Activated CD8-positive, alpha-beta memory T cell treated with anti-CD3 and anti-CD28 coated beads, Interleukin-2, amount 10 ng/mL, durations not matched to agents 7 days and 5 days (primary cell): ENCODE measurements around the gene PHC3. TPM values are rescaled to one million over a fixed set of nuclear protein-coding genes. Genes with fewer than 3 reads are reported as not detected.

ENCODE experiments used
- ATAC-seq: fragments of 150-1000 bp; cut with Tn5 transposase; one replicate; pipeline ENCODE4 v1.10.0; 2021; ENCODE audit warnings: moderate library complexity
- CTCF ChIA-PET: fragments of 350-600 bp; sonication (Branson Sonifier 250); formaldehyde crosslinking; loops from one replicate; lab custom pipeline; 2021; ENCODE audit warnings: antibody characterized with exemption; lab: Charles Lee
- DNase-seq: peaks from one replicate; pipeline ENCODE4 v3.0.0-alpha.2; 2020
- H3K27ac Mint-ChIP-seq: one replicate; pipeline ENCODE4 v1.8.0; 2021; ENCODE audit warnings: mild to moderate bottlenecking, mixed read lengths
- H3K27me3 Mint-ChIP-seq: one replicate; pipeline ENCODE4 v1.8.0; 2021; ENCODE audit warnings: mixed read lengths
- H3K36me3 Mint-ChIP-seq: one replicate; pipeline ENCODE4 v1.8.0; 2021; ENCODE audit warnings: mild to moderate bottlenecking, mixed read lengths
- H3K4me1 Mint-ChIP-seq: one replicate; pipeline ENCODE4 v1.8.0; 2021; ENCODE audit warnings: mixed read lengths
- H3K4me3 Mint-ChIP-seq: one replicate; pipeline ENCODE4 v1.8.0; 2021; ENCODE audit warnings: mild to moderate bottlenecking, moderate library complexity, mixed read lengths
- H3K9me3 Mint-ChIP-seq: one replicate; pipeline ENCODE4 v1.8.0; 2022; ENCODE audit warnings: low read depth, mixed read lengths
- total RNA-seq, 2 experiments: library from RNA; stranded (reverse); gene quantifications; one replicate each; pipeline ENCODE4 v1.2.3, GENCODE V29; 2021

Gene PHC3
- total RNA-seq, 2 experiments from 2014 or later, result 51.4 to 78.3 TPM

- DNase-seq (no peak), ATAC-seq (no peak)
- Mint-ChIP-seq H3K27me3 (no peaks in the 10 kb centered on the region), H3K36me3 (peaks cover 77% of the 10 kb centered on the region), H3K9me3 (peaks cover 2% of the 10 kb centered on the region), H3K27ac (no peak overlapping the region), H3K4me3 (no peak overlapping the region), H3K4me1 (peaks cover 28% of the 10 kb centered on the region)
- CTCF ChIA-PET, result no interaction called here
Measured at GRCh38 chr3:170164717-170165116, 16.8 kb downstream of the PHC3 start.

GRCh38 chr3:170163956-170164645 is 17.4 kb downstream of the PHC3 start:
- CTCF ChIA-PET, result no interaction called here
- DNase-seq (no peak), ATAC-seq (no peak)
- Mint-ChIP-seq H3K36me3 (peaks cover 77% of the 10 kb centered on the region), H3K4me1 (peaks cover 29% of the 10 kb centered on the region), H3K27me3 (no peaks in the 10 kb centered on the region), H3K27ac (no peak overlapping the region), H3K4me3 (no peak overlapping the region), H3K9me3 (peaks cover 2% of the 10 kb centered on the region)

- peaks cover 68% of the 10 kb centered on the region for H3K36me3 Mint-ChIP-seq
- H3K4me3 Mint-ChIP-seq, result no peak overlapping the region
- H3K27me3 Mint-ChIP-seq, result no peaks in the 10 kb centered on the region
- peaks cover 2% of the 10 kb centered on the region for H3K9me3 Mint-ChIP-seq
- no peak for ATAC-seq
- CTCF ChIA-PET, result interaction anchor here (1.3 kb wide), 1 partner anchor 13 kb away, joined by 3 read pairs; no protein-coding TSS in a partner anchor
- H3K27ac Mint-ChIP-seq, result no peak overlapping the region
- no peak for DNase-seq
- H3K4me1 Mint-ChIP-seq, result peaks cover 26% of the 10 kb centered on the region
Measured at GRCh38 chr3:170162630-170163029, 18.9 kb downstream of the PHC3 start.

GRCh38 chr3:170162052-170162451 is 19.5 kb downstream of the PHC3 start:
- H3K4me1 Mint-ChIP-seq, result peaks cover 27% of the 10 kb centered on the region
- no peak for ATAC-seq
- no peak overlapping the region for H3K4me3 Mint-ChIP-seq

GRCh38 chr3:170159933-170160332 is 21.6 kb downstream of the PHC3 start:
- CTCF ChIA-PET, result no interaction called here
- peaks cover 30% of the 10 kb centered on the region for H3K4me1 Mint-ChIP-seq
- ATAC-seq (no peak), DNase-seq (no peak)
- H3K27me3 Mint-ChIP-seq, result no peaks in the 10 kb centered on the region
- H3K9me3 Mint-ChIP-seq, result peaks cover 2% of the 10 kb centered on the region
- H3K27ac Mint-ChIP-seq, result no peak overlapping the region
- H3K36me3 Mint-ChIP-seq, result peaks cover 67% of the 10 kb centered on the region
- H3K4me3 Mint-ChIP-seq, result no peak overlapping the region

More at GRCh38 chr3:170162052-170162451, 19.5 kb downstream of the PHC3 start:
- Mint-ChIP-seq H3K9me3 (peaks cover 2% of the 10 kb centered on the region), H3K27ac (peak overlapping the region; percentile 10), H3K36me3 (peaks cover 68% of the 10 kb centered on the region), H3K27me3 (no peaks in the 10 kb centered on the region)
- CTCF ChIA-PET, result interaction anchor here (1.3 kb wide), 1 partner anchor 13 kb away, joined by 3 read pairs; no protein-coding TSS in a partner anchor
- no peak for DNase-seq

GRCh38 chr3:170159459-170159858 is 22.1 kb downstream of the PHC3 start:
- CTCF ChIA-PET, result no interaction called here
- no peak for DNase-seq
- H3K4me3 Mint-ChIP-seq, result no peak overlapping the region
- no peak for ATAC-seq
- no peaks in the 10 kb centered on the region for H3K27me3 Mint-ChIP-seq
- H3K36me3 Mint-ChIP-seq, result peaks cover 66% of the 10 kb centered on the region
- peaks cover 2% of the 10 kb centered on the region for H3K9me3 Mint-ChIP-seq
- H3K27ac Mint-ChIP-seq, result no peak overlapping the region
- H3K4me1 Mint-ChIP-seq, result peaks cover 30% of the 10 kb centered on the region

GRCh38 chr3:170155604-170156003 is 25.9 kb downstream of the PHC3 start:
- H3K4me1 Mint-ChIP-seq, result peaks cover 26% of the 10 kb centered on the region
- H3K27ac Mint-ChIP-seq, result no peak overlapping the region

GRCh38 chr3:170154569-170155143 is 26.9 kb downstream of the PHC3 start:
- Mint-ChIP-seq H3K27ac (peak overlapping the region; percentile 68), H3K9me3 (no peaks in the 10 kb centered on the region), H3K4me3 (no peak overlapping the region), H3K27me3 (no peaks in the 10 kb centered on the region), H3K36me3 (peaks cover 40% of the 10 kb centered on the region), H3K4me1 (peaks cover 22% of the 10 kb centered on the region)
- DNase-seq, result no peak
- CTCF ChIA-PET, result interaction anchor here (1.6 to 1.9 kb wide), 2 partner anchors 15 to 37 kb away, joined by 3 to 7 read pairs; no protein-coding TSS in a partner anchor
- ATAC-seq, result no peak

More at GRCh38 chr3:170155604-170156003, 25.9 kb downstream of the PHC3 start:
- no peaks in the 10 kb centered on the region for H3K9me3 Mint-ChIP-seq
- DNase-seq (no peak), ATAC-seq (no peak)
- CTCF ChIA-PET, result interaction anchor here (1.9 kb wide), 1 partner anchor 38 kb away, joined by 7 read pairs; no protein-coding TSS in a partner anchor
- H3K36me3 Mint-ChIP-seq, result peaks cover 42% of the 10 kb centered on the region
- H3K4me3 Mint-ChIP-seq, result no peak overlapping the region
- no peaks in the 10 kb centered on the region for H3K27me3 Mint-ChIP-seq

GRCh38 chr3:170154084-170154483 is 27.4 kb downstream of the PHC3 start:
- Mint-ChIP-seq H3K27me3 (no peaks in the 10 kb centered on the region), H3K9me3 (no peaks in the 10 kb centered on the region), H3K36me3 (peaks cover 38% of the 10 kb centered on the region), H3K4me3 (no peak overlapping the region), H3K27ac (no peak overlapping the region), H3K4me1 (peaks cover 20% of the 10 kb centered on the region)
- DNase-seq (no peak), ATAC-seq (no peak)
- CTCF ChIA-PET, result interaction anchor here (1.6 to 1.9 kb wide), 2 partner anchors 15 to 37 kb away, joined by 3 to 7 read pairs; no protein-coding TSS in a partner anchor

GRCh38 chr3:170151536-170151935 is 30.0 kb downstream of the PHC3 start:
- CTCF ChIA-PET, result interaction anchor here (1.8 kb wide), 1 partner anchor 15 kb away, joined by 4 read pairs; no protein-coding TSS in a partner anchor
- Mint-ChIP-seq H3K4me1 (peaks cover 18% of the 10 kb centered on the region), H3K4me3 (no peak overlapping the region), H3K27ac (no peak overlapping the region), H3K36me3 (peaks cover 38% of the 10 kb centered on the region), H3K9me3 (no peaks in the 10 kb centered on the region), H3K27me3 (no peaks in the 10 kb centered on the region)
- no peak for DNase-seq
- no peak for ATAC-seq

- H3K4me3 Mint-ChIP-seq, result no peak overlapping the region
- peaks cover 13% of the 10 kb centered on the region for H3K4me1 Mint-ChIP-seq
- H3K27me3 Mint-ChIP-seq, result no peaks in the 10 kb centered on the region
- no peak overlapping the region for H3K27ac Mint-ChIP-seq
- no peaks in the 10 kb centered on the region for H3K9me3 Mint-ChIP-seq
- ATAC-seq (no peak), DNase-seq (no peak)
- H3K36me3 Mint-ChIP-seq, result peaks cover 39% of the 10 kb centered on the region
- CTCF ChIA-PET, result interaction anchor here (1.2 kb wide), 1 partner anchor 17 kb away, joined by 3 read pairs; no protein-coding TSS in a partner anchor
Measured at GRCh38 chr3:170149016-170149415, 32.5 kb downstream of the PHC3 start.

- no peak for ATAC-seq
- CTCF ChIA-PET, result interaction anchor here (1.2 kb wide), 1 partner anchor 35 kb away, joined by 4 read pairs; no protein-coding TSS in a partner anchor
- H3K4me1 Mint-ChIP-seq, result peaks cover 12% of the 10 kb centered on the region
Measured at GRCh38 chr3:170145278-170145677, 36.3 kb downstream of the PHC3 start.

GRCh38 chr3:170144437-170144843 is 37.1 kb downstream of the PHC3 start:
- Mint-ChIP-seq H3K4me1 (peaks cover 12% of the 10 kb centered on the region), H3K9me3 (no peaks in the 10 kb centered on the region), H3K27ac (peak overlapping the region; percentile 28), H3K27me3 (no peaks in the 10 kb centered on the region), H3K4me3 (no peak overlapping the region), H3K36me3 (peaks cover 28% of the 10 kb centered on the region)
- DNase-seq, result no peak
- CTCF ChIA-PET, result no interaction called here
- peak; percentile 49 for ATAC-seq

More at GRCh38 chr3:170145278-170145677, 36.3 kb downstream of the PHC3 start:
- H3K4me3 Mint-ChIP-seq, result no peak overlapping the region
- H3K27ac Mint-ChIP-seq, result no peak overlapping the region
- DNase-seq, result no peak
- H3K27me3 Mint-ChIP-seq, result no peaks in the 10 kb centered on the region
- H3K36me3 Mint-ChIP-seq, result peaks cover 33% of the 10 kb centered on the region
- H3K9me3 Mint-ChIP-seq, result no peaks in the 10 kb centered on the region
